Measurements from ENCODE around the gene CENPS.
A peak's percentile ranks its signal among the peaks of the same experiment; 100 is the strongest.
"Not testable (repeated sequence)": the region's sequence is repeated elsewhere in the genome, so short reads cannot be mapped to it uniquely, and the experiment has no call there.

CENPS gene

DNA sequence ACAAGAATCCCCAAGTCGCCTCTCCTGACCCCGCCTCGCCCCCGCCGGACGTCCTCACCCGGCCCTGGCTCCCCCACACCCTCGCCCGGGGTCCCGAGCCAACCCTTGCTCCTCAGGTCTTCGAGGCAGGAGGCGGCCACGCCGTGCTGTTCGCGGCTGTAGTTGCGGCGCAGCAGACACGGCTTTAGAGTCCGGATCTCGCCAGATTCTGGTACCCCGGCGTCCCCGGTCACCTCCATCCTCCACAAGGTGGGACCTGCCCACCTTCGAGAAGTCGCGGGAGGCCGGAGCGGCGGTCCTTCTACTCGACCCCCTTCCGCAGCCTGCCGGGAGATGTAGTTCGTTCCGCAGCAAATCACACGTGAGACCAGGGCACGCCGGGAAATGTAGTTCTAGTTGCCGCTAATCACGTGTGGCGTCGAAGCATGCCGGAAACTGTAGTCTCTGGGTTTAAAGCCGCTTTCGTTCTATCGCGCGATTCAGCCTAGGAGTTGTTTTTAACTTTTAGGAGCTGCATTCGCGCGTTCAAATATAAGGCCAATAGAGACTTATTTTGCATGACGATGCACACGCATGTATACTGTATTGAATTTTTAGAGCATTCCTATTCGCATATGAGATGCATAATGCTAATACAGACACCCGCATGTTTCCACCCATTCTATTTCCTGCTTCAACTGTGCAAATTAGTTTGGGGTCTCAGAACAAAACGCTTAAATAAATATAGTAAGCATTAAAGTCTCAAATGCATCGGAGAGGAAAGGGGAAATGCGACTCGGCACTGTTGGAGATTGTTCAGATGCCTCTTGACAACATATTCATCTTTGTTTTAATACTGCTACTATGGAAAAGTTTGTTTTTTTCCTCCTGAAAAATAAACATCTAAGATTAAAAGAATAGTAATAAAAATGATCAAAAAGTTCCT, 42.2 kb downstream of the CENPS start, which contains the start of gene DFFA:
Gene DFFA, minus strand, starts transcription at position 310 of the 925 bp plus-strand sequence. Its CDS starts 71 bp downstream, at position 239.
- peak; percentile 93 for DNase-seq (ENCODE audit: low read depth)
- TF ChIP-seq, protein P1, sequence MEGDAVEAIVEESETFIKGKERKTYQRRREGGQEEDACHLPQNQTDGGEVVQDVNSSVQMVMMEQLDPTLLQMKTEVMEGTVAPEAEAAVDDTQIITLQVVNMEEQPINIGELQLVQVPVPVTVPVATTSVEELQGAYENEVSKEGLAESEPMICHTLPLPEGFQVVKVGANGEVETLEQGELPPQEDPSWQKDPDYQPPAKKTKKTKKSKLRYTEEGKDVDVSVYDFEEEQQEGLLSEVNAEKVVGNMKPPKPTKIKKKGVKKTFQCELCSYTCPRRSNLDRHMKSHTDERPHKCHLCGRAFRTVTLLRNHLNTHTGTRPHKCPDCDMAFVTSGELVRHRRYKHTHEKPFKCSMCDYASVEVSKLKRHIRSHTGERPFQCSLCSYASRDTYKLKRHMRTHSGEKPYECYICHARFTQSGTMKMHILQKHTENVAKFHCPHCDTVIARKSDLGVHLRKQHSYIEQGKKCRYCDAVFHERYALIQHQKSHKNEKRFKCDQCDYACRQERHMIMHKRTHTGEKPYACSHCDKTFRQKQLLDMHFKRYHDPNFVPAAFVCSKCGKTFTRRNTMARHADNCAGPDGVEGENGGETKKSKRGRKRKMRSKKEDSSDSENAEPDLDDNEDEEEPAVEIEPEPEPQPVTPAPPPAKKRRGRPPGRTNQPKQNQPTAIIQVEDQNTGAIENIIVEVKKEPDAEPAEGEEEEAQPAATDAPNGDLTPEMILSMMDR (conservative IDR thresholded peaks at IDR 0.05; ENCODE audit: low read length): no peak
- H3K4me3 ChIP-seq (ENCODE audit: low read length): peak within 1 kb of the TSS; percentile 91

DNA sequence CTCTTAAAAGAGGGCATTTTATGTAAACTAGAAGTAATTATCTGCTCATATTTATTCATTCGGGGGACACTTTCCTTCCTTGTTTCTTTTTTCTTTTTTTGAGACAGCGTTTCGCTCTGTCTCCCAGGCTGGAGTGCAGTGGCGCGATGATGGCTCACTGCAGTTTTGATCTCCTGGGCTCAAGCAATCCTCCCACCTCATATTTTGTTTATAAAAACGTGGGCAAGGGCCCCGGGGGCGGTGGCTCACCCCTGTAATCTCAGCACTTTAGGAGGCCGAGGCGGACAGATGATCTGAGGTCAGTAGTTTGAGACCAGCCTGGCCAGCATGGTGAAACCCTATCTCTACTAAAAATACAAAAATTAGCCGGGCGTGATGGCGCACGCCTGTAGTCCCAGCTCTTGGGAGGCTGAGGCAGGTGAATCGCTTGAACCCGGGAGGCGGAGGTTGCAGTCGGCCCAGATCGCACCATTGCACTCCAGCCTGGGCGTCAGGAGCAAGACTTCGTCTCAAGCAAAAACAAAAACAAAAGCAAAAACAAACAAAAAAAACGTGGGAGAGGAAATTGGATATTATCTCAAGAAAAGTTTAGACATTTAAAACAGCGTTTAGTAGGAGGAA, 43.0 kb downstream of the CENPS start:
- no peak overlapping the region for H3K4me3 ChIP-seq (ENCODE audit: low read length)
- DNase-seq (ENCODE audit: low read depth): no peak
- TF ChIP-seq, protein P1 (conservative IDR thresholded peaks at IDR 0.05; ENCODE audit: low read length): no peak

DNA sequence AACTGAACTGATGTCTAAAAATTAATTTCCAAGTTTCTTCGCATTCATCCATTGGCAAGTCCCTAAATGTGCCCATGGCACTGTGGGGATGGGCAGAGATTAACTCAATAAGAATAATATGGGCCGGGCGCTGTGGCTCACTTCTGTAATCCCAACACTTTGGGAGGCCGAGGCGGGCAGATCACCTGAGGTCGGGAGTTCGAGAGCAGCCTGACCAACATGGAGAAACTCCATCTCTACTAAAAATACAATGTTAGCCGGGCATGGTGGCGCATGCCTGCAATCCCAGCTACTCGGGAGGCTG, 44.0 kb downstream of the CENPS start:
- DNase-seq (ENCODE audit: low read depth): not testable (repeated sequence)
- peak overlapping the region; percentile 90 for H3K4me3 ChIP-seq (ENCODE audit: low read length)

DNA sequence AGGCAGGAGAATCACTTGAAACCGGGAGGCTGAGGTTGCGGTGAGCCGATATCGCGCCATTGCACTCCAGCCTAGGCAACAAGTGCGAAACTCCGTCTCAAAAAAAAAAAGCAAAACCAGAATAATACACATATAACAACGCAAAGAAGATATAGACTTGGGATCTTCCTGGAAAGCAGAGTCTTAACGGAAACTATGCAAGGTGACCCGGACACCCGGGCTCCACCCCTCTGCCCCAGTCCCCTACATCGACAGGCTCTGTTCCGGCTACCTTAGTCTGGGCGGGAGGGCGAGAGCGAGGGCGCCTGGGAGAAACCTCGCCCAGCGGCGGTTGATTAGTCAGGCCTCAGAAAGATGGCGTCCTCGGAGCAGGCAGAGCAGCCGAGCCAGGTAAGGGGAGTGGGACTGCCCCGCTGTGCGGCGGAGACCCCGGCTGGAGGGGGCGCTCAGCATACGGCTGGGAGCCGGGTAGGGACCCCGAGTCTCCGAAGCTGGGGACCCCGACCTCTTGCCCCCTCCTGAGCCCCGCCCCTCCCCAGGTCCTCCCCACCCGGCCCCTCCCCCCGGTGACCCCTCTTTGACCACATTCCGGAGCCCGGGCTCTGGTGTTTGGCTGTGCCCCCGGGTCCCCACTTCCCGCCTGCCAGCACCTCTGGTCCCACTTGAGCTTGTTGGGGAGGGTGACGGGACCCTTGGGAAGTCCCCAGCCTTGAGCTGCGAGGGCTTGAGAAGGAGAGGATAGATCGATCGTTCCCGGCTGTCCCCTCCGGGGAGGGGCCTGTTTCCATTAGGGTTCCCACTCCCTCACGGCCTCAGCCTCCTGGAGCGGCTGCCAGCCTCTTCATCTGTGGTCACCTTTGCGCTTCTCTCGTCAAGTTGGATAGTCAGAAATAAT, 44.6 kb downstream of the CENPS start, which contains the start of gene PEX14:
Gene PEX14, plus strand, starts transcription at position 338 of the 895 bp plus-strand sequence. Its CDS starts 17 bp downstream, at position 355.
- H3K4me3 ChIP-seq (ENCODE audit: low read length): peak within 1 kb of the TSS; percentile 90
- peak; percentile 80 for DNase-seq (ENCODE audit: low read depth)
- TF ChIP-seq, protein P1 (conservative IDR thresholded peaks at IDR 0.05; ENCODE audit: low read length): no peak

DNA sequence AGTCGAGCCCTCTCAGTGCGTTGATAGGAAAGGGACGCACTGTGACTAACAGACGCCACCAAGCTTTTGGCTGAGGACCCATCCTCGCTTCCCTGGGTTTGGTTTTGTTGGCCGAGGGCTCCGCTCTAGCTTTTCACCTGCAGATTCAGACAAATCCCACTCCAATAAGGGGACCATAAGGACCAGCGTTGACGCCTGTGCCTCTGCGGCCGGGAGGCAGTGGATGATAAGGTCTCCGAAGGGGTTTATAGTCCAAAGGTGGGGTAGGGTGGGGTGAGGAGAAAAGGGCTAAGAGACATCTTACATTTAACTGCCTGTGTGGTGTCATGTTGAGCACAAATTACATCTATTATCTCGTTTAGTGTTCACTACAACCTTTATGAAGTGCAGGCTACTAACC, 45.3 kb downstream of the CENPS start:
- TF ChIP-seq, protein P1 (conservative IDR thresholded peaks at IDR 0.05; ENCODE audit: low read length): no peak
- DNase-seq (ENCODE audit: low read depth): no peak
- H3K4me3 ChIP-seq (ENCODE audit: low read length): peak overlapping the region; percentile 90

DNA sequence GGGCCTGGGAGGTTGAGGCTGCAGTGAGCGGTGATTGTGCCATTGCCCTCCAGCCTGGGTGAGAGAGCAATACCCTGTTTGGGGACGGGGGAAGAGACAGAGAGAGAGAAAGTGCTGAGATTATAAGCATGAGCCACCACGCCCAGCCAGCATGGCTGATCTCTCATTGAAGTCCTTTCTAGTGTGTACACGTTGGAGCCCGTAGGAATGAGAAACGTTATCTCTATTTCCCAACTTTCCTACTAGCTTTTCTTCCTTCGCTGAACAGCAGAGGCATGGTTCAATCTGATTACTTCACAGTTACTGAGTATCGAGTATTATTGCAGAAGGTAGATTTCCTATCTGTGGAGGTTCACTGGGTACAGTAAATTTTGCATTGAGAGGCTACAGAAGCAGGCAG, 49.1 kb downstream of the CENPS start:
- TF ChIP-seq, protein P1 (conservative IDR thresholded peaks at IDR 0.05; ENCODE audit: low read length): no peak
- DNase-seq (ENCODE audit: low read depth): no peak
- H3K4me3 ChIP-seq (ENCODE audit: low read length): no peak overlapping the region

DNA sequence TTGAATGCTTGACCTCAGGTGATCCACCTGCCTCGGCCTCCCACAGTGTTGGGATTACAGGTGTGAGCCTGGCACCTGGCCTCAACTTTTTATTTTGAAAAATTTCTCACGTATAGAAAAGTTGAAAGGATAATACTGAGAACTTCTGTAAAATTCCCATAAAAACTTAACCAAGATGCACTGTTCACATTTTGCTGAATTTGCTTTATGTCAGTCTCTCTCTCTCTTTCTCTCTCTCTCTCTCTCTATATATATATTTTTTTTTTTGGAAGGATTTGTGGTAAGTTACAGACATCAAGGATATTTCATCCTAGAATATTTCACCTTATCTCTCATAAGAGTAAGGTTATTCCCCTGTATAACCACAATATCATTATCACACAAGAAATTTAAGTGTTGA, 50.4 kb downstream of the CENPS start:
- TF ChIP-seq, protein P1 (conservative IDR thresholded peaks at IDR 0.05; ENCODE audit: low read length): no peak
- H3K4me3 ChIP-seq (ENCODE audit: low read length): no peak overlapping the region
- no peak for DNase-seq (ENCODE audit: low read depth)

Measured in AG10803 (cell line).